Astrocyte of the cerebellum (primary cell): Measurements from ENCODE around the gene SLC9C1.

Source experiments
- DNase-seq: peaks from one replicate; pipeline ENCODE4 v3.0.0-alpha.2; 2011; ENCODE audit warnings: low read depth
- H3K4me3 ChIP-seq: 2 replicates; pipeline ENCODE4 v1.5.1; 2011; ENCODE audit warnings: mild to moderate bottlenecking, low read depth, low read length, moderate library complexity
- CTCF ChIP-seq: IDR thresholded peaks from 2 replicates; pipeline ENCODE4 v1.5.1; 2012; ENCODE audit warnings: low read length, low read depth, moderate library complexity, mild to moderate bottlenecking; ENCODE audit errors: missing control alignments
- in situ Hi-C: cut with HindIII; loops from 2 replicates; pipeline ENCODE4 v1.10.0; 2017; ENCODE audit warnings: low sequenced_read_pairs

SLC9C1 gene

GRCh38 chr3:112124907-112125607, 169.0 kb downstream of the SLC9C1 start:
- in situ Hi-C loops = loop anchor here (25.0 kb wide), 1 partner anchor 412 kb away; no protein-coding TSS in a partner anchor
- TF ChIP-seq CTCF = no peak
- no peak for DNase-seq
- H3K4me3 ChIP-seq = no peak overlapping the region

- no peak overlapping the region for H3K4me3 ChIP-seq
- no peak for DNase-seq
- TF ChIP-seq CTCF = no peak
- in situ Hi-C loops = loop anchor here (25.0 kb wide), 1 partner anchor 414 kb away; no protein-coding TSS in a partner anchor
Observed at GRCh38 chr3:112123548-112123947, 170.5 kb downstream of the SLC9C1 start.

- no peak for DNase-seq
- in situ Hi-C loops = loop anchor here (25.0 kb wide), 1 partner anchor 414 kb away; no protein-coding TSS in a partner anchor
- H3K4me3 ChIP-seq = no peak overlapping the region
- TF ChIP-seq CTCF = no peak
Observed at GRCh38 chr3:112122870-112123269, 171.1 kb downstream of the SLC9C1 start.

GRCh38 chr3:112121577-112122547, 172.2 kb downstream of the SLC9C1 start:
- no peak overlapping the region for H3K4me3 ChIP-seq
- DNase-seq = no peak
- TF ChIP-seq CTCF = no peak
- in situ Hi-C loops = loop anchor here (25.0 kb wide), 1 partner anchor 415 kb away; no protein-coding TSS in a partner anchor

GRCh38 chr3:112119962-112120836, 173.8 kb downstream of the SLC9C1 start:
- no peak for TF ChIP-seq CTCF
- no peak overlapping the region for H3K4me3 ChIP-seq
- DNase-seq = no peak
- in situ Hi-C loops = loop anchor here (25.0 kb wide), 1 partner anchor 417 kb away; no protein-coding TSS in a partner anchor
